OCI-LY7 (cell line): Measurements from ENCODE around the gene FUBP3.

ENCODE experiments used
- EZH2phosphoT487 ChIP-seq: fragments of 200-600 bp; sonication (generic); IDR thresholded peaks from 2 replicates; pipeline ENCODE4 v1.6.1; 2018; ENCODE audit warnings: low read depth, borderline replicate concordance, mild to moderate bottlenecking, mixed run types, antibody characterized with exemption, low read length, moderate library complexity, mixed read lengths
- TF ChIP-seq, protein P1 (sequence below): fragments of 200-600 bp; sonication (generic); conservative IDR thresholded peaks from 2 replicates; pipeline ENCODE4 v1.5.1; 2014; ENCODE audit warnings: mild to moderate bottlenecking, antibody characterized with exemption, low read length, moderate library complexity, mixed read lengths

DNA sequence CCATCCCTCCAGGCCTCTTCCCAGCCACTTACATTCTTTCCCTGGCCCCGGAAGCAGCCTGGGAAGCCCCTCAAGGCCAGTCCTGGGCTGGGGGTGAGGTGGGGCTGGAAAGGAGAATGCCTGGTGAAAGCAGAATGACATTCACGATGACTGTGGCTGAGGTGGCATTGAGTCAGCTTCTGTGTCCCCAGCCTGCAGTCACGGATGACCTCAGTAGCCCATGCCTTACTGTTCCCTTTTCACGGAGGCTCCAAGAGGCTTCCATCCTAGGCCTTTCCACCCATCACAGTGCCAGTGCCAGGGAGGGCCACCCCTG is 87.7 kb downstream of the FUBP3 start:
- TF ChIP-seq, protein P1, sequence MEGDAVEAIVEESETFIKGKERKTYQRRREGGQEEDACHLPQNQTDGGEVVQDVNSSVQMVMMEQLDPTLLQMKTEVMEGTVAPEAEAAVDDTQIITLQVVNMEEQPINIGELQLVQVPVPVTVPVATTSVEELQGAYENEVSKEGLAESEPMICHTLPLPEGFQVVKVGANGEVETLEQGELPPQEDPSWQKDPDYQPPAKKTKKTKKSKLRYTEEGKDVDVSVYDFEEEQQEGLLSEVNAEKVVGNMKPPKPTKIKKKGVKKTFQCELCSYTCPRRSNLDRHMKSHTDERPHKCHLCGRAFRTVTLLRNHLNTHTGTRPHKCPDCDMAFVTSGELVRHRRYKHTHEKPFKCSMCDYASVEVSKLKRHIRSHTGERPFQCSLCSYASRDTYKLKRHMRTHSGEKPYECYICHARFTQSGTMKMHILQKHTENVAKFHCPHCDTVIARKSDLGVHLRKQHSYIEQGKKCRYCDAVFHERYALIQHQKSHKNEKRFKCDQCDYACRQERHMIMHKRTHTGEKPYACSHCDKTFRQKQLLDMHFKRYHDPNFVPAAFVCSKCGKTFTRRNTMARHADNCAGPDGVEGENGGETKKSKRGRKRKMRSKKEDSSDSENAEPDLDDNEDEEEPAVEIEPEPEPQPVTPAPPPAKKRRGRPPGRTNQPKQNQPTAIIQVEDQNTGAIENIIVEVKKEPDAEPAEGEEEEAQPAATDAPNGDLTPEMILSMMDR, result no peak
- TF ChIP-seq EZH2phosphoT487, result no peak
